Coronary artery (tissue), 2 donors: ENCODE results near the gene EGLN2.

ENCODE experiments used
- DNase-seq: peaks from one replicate; pipeline ENCODE4 v3.0.0-alpha.2; 2017; ENCODE audit warnings: low spot score
- H3K27ac ChIP-seq, 2 donors: fragments of 200-600 bp; sonication (generic); one replicate each; pipeline ENCODE4 v1.5.1; 2016 to 2019
- H3K4me3 ChIP-seq: fragments of 200-600 bp; sonication (generic); 2 replicates; pipeline ENCODE4 v1.5.1; 2016; ENCODE audit warnings: mild to moderate bottlenecking, moderate library complexity
- CTCF ChIP-seq: fragments of 200-600 bp; sonication (generic); IDR thresholded peaks from one replicate; pipeline ENCODE4 v1.5.1; 2019; ENCODE audit warnings: antibody characterized with exemption

EGLN2 gene

GRCh38 chr19:40803857-40804782 lies 5.1 kb downstream of the EGLN2 start:
- TF ChIP-seq CTCF = no peak
- Histone ChIP-seq H3K27ac (peak overlapping the region; percentile 69 to 87), H3K4me3 (peak overlapping the region; percentile 67)
- no peak for DNase-seq

- Histone ChIP-seq H3K27ac (peak overlapping the region; percentile 27 to 87), H3K4me3 (peak overlapping the region; percentile 67)
- no peak for TF ChIP-seq CTCF
- no peak for DNase-seq
Measured at GRCh38 chr19:40804783-40805242, 5.8 kb downstream of the EGLN2 start.

- DNase-seq = no peak
- Histone ChIP-seq H3K27ac (peak overlapping the region; percentile 27 to 87), H3K4me3 (peak overlapping the region; percentile 67)
- no peak for TF ChIP-seq CTCF
Measured at GRCh38 chr19:40805258-40805868, 6.4 kb downstream of the EGLN2 start.

- peak; percentile 78 for TF ChIP-seq CTCF
- Histone ChIP-seq H3K27ac (peak overlapping the region; percentile 53 to 87), H3K4me3 (peak overlapping the region; percentile 60)
- peak; percentile 91 for DNase-seq
Measured at GRCh38 chr19:40806423-40807146, 7.6 kb downstream of the EGLN2 start.

GRCh38 chr19:40807147-40808020 lies 8.4 kb downstream of the EGLN2 start:
- TF ChIP-seq CTCF = peak; percentile 24
- peak overlapping the region; percentile 60 for H3K4me3 ChIP-seq
- H3K27ac ChIP-seq = peak overlapping the region; percentile 53 to 87
- DNase-seq = no peak

- Histone ChIP-seq H3K4me3 (no peak overlapping the region), H3K27ac (peak overlapping the region in 1 of 2 donors; percentile 87)
- no peak for TF ChIP-seq CTCF
- DNase-seq = no peak
Measured at GRCh38 chr19:40808021-40808325, 9.0 kb downstream of the EGLN2 start.
